HL-60/S4 (cell line): ENCODE results near the gene PCDHGB5.

Experiments
- in situ Hi-C: fragments of 300-500 bp; cut with MboI; formaldehyde crosslinking; loops from 2 replicates; pipeline ENCODE4 v1.14.3; 2022; ENCODE audit warnings: low sequenced_read_pairs

The PCDHGB5 gene

GRCh38 chr5:141437221-141437620 is 39.5 kb downstream of the PCDHGB5 start:
- in situ Hi-C loops: no loop called here

- in situ Hi-C loops: no loop called here
Observed at GRCh38 chr5:141439411-141440141, 41.8 kb downstream of the PCDHGB5 start.

- in situ Hi-C loops: no loop called here
Observed at GRCh38 chr5:141440341-141440740, 42.6 kb downstream of the PCDHGB5 start.

- in situ Hi-C loops: no loop called here
Observed at GRCh38 chr5:141441571-141442170, 43.9 kb downstream of the PCDHGB5 start.
